HG03097 (cell line): Measurements from ENCODE around the gene CHTF18.
"Not testable (repeated sequence)": the region's sequence is repeated elsewhere in the genome, so short reads cannot be mapped to it uniquely, and the experiment has no call there.

Experiments used
- ATAC-seq: cut with Tn5 transposase; IDR thresholded peaks from one replicate; pipeline ENCODE4 v1.9.1; 2021; ENCODE audit not compliant: unreplicated experiment, low FRiP score

The CHTF18 gene

GRCh38 chr16:788399-789126, at the start of gene CHTF18:
CHTF18 (plus strand) TSS chr16:788620; CDS start chr16:788685, 65 bp downstream.
- peak; percentile 58 for ATAC-seq

GRCh38 chr16:739560-740458, 48.6 kb upstream of the CHTF18 start:
- ATAC-seq = no peak

GRCh38 chr16:740459-740763, 48.0 kb upstream of the CHTF18 start:
- peak; percentile 15 for ATAC-seq

GRCh38 chr16:740764-741505, 47.5 kb upstream of the CHTF18 start, which contains the start of gene CIAO3:
CIAO3 (minus strand) TSS chr16:740997; CDS start chr16:740985, 12 bp downstream.
- peak; percentile 80 for ATAC-seq

GRCh38 chr16:741986-742629, 46.3 kb upstream of the CHTF18 start:
- no peak for ATAC-seq

GRCh38 chr16:742894-743293, 45.5 kb upstream of the CHTF18 start:
- ATAC-seq = not testable (repeated sequence)

- no peak for ATAC-seq
Measured at GRCh38 chr16:743794-744500, 44.5 kb upstream of the CHTF18 start.

- no peak for ATAC-seq
Measured at GRCh38 chr16:745739-746138, 42.7 kb upstream of the CHTF18 start.

GRCh38 chr16:746637-747036, 41.8 kb upstream of the CHTF18 start:
- ATAC-seq = no peak

- ATAC-seq = no peak
Measured at GRCh38 chr16:747978-748746, 40.3 kb upstream of the CHTF18 start.

GRCh38 chr16:749010-749409, 39.4 kb upstream of the CHTF18 start:
- ATAC-seq = no peak

- no peak for ATAC-seq
Measured at GRCh38 chr16:750485-750884, 37.9 kb upstream of the CHTF18 start.

GRCh38 chr16:751152-752006, 37.0 kb upstream of the CHTF18 start:
- no peak for ATAC-seq

GRCh38 chr16:752007-752312, 36.5 kb upstream of the CHTF18 start:
- ATAC-seq = no peak

- ATAC-seq = not testable (repeated sequence)
Measured at GRCh38 chr16:754121-754607, 34.3 kb upstream of the CHTF18 start.

GRCh38 chr16:754656-755055, 33.8 kb upstream of the CHTF18 start:
- ATAC-seq = no peak

- no peak for ATAC-seq
Measured at GRCh38 chr16:756428-756827, 32.0 kb upstream of the CHTF18 start.
